HepG2 (cell line): ENCODE measurements around the gene ACKR3. TPM values are rescaled to one million over a fixed set of nuclear protein-coding genes. Genes with fewer than 3 reads are reported as not detected.

Experiments used
- ATAC-seq: fragments of 200-7000 bp; cut with Tn5 transposase; 3 replicates; pipeline ENCODE4 v1.9.1; 2020; ENCODE audit warnings: mild to moderate bottlenecking, moderate library complexity
- BruUV-seq: library from RNA; stranded (reverse); fragments of 400-500 nt; replicated peaks from 2 replicates; lab custom pipeline; 2021; lab: Mats Ljungman, UMichigan
- CTCF ChIA-PET: fragments of 300-600 bp; formaldehyde crosslinking; extraction: SDS; loops from one replicate; lab custom pipeline; 2021; ENCODE audit warnings: low total read pairs, inconsistent platforms, low intra/inter-chr PET ratio; lab: Yijun Ruan, JAX
- POLR2A ChIA-PET: fragments of 350-600 bp; sonication (Branson Sonifier 250); formaldehyde crosslinking; loops from one replicate; lab custom pipeline; 2020; ENCODE audit warnings: antibody characterized with exemption, inconsistent platforms; lab: Yijun Ruan, JAX
- DNase-seq: peaks from one replicate; pipeline ENCODE4 v3.0.0-alpha.2; 2015; ENCODE audit warnings: low spot score
- FAIRE-seq: peaks from 3 replicates; lab custom pipeline; 2011; peaks lifted over from hg19 to GRCh38; lab: Jason Lieb, UNC
- H2AFZ ChIP-seq: one replicate; pipeline ENCODE4 v1.6.1; 2011; ENCODE audit warnings: low read length, inconsistent platforms
- H3K27ac ChIP-seq: fragments of 300-600 bp; 3 replicates; pipeline ENCODE4 v1.8.0; 2011; ENCODE audit warnings: mixed run types, mild to moderate bottlenecking, mixed read lengths, low read length, inconsistent platforms; ENCODE audit not compliant: insufficient read depth; ENCODE audit errors: extremely low read length
- H3K27me3 ChIP-seq, 2 experiments: fragments of 200-600 bp in 1 of 2; 2 replicates in 1 of 2; 3 replicates in 1 of 2; pipeline versions ENCODE4 v1.6.0 to v1.8.0; 2011; ENCODE audit warnings: low read length in 2 of 2, mild to moderate bottlenecking in 2 of 2, moderate library complexity in 2 of 2, inconsistent platforms in 1 of 2; ENCODE audit not compliant: insufficient read depth in 2 of 2, control insufficient read depth in 1 of 2
- H3K36me3 ChIP-seq, 2 experiments: fragments of 200-600 bp in 1 of 2; replicated peaks in 1 of 2; 2 replicates in 1 of 2; 3 replicates in 1 of 2; pipeline versions ENCODE4 v1.5.1 to v1.8.0; 2011; ENCODE audit warnings: low read length in 2 of 2, inconsistent platforms in 1 of 2; ENCODE audit not compliant: insufficient read depth in 2 of 2, control insufficient read depth in 1 of 2
- H3K4me1 ChIP-seq: 2 replicates; pipeline ENCODE4 v1.5.1; 2012; ENCODE audit warnings: low read length, inconsistent platforms; ENCODE audit not compliant: insufficient read depth
- H3K4me2 ChIP-seq: 2 replicates; pipeline ENCODE4 v1.6.0; 2011; ENCODE audit warnings: low read depth, low read length, inconsistent platforms
- H3K4me3 ChIP-seq, 3 experiments: fragments of 200-600 bp in 1 of 3; sonication (generic), shearing (Covaris generic) in 1 of 3; replicated peaks in 1 of 3; 2 replicates each; pipeline ENCODE4 v1.5.1; 2011 to 2016; ENCODE audit warnings: low read length in 3 of 3, inconsistent platforms in 2 of 3, low read depth in 2 of 3, mild to moderate bottlenecking in 2 of 3, control low read depth in 1 of 3, mixed read lengths in 1 of 3; ENCODE audit not compliant: insufficient read depth in 1 of 3
- H3K79me2 ChIP-seq: one replicate; pipeline ENCODE4 v1.6.1; 2011; ENCODE audit warnings: low read length, inconsistent platforms; ENCODE audit not compliant: insufficient read depth
- H3K9ac ChIP-seq: 2 replicates; pipeline ENCODE4 v1.6.0; 2011; ENCODE audit warnings: mild to moderate bottlenecking, low read depth, low read length, inconsistent platforms; ENCODE audit not compliant: insufficient read depth
- H3K9me3 ChIP-seq: 2 replicates; pipeline ENCODE4 v1.5.1; 2012; ENCODE audit warnings: mild to moderate bottlenecking, low read length
- H4K20me1 ChIP-seq: 2 replicates; pipeline ENCODE4 v1.6.0; 2011; ENCODE audit warnings: inconsistent platforms, mild to moderate bottlenecking, low read length, moderate library complexity; ENCODE audit not compliant: insufficient read depth
- FOXO1 ChIP-seq: sonication (generic); formaldehyde crosslinking; IDR thresholded peaks from 2 replicates; pipeline ENCODE4 v1.4.0; 2020; ENCODE audit warnings: missing genetic modification reagents
- TCF7 ChIP-seq: sonication (generic); IDR thresholded peaks from 2 replicates; pipeline ENCODE4 v1.6.1; 2016; ENCODE audit warnings: antibody characterized with exemption, low read depth
- ZNF143 ChIP-seq: sonication (generic); formaldehyde crosslinking; IDR thresholded peaks from 2 replicates; pipeline ENCODE4 v1.4.0; 2020; ENCODE audit warnings: missing genetic modification reagents
- ZNF746 ChIP-seq: sonication (generic); formaldehyde crosslinking; IDR thresholded peaks from 2 replicates; pipeline ENCODE4 v1.8.0; 2022; ENCODE audit warnings: mild to moderate bottlenecking, missing genetic modification reagents
- WGBS: methylation state at CpG from one replicate; pipeline ENCODE4 v1.1.6; 2017; ENCODE audit warnings: low lambda C conversion rate; 5-methylcytosine and 5-hydroxymethylcytosine counted together
- in situ Hi-C: cut with HindIII; loops from 2 replicates; pipeline ENCODE4 v1.10.0; 2017; ENCODE audit warnings: low pct_unique_long_range_greater_than_20kb; ENCODE audit not compliant: extremely low pct_ligation_motif_present
- intact Hi-C: fragments of 100-400 bp; cut with micrococcal nuclease; formaldehyde crosslinking; loops from one replicate; pipeline ENCODE4 v1.10.0; 2022; ENCODE audit not compliant: unreplicated experiment
- polyA plus RNA-seq, 8 experiments: library from polyadenylated mRNA; depleted of rRNA in 3 of 8; stranded (reverse) in 7 of 8; unstranded in 1 of 8; fragments of >200 nt; fragmentation: Illumina TruSeq in 4 of 8; extraction: Trizol in 4 of 8; gene quantifications; 2 replicates each; pipeline versions ENCODE4 v1.2.1 to v1.2.3, GENCODE V29; 2011 to 2016; ENCODE audit warnings: low read depth in 4 of 8, missing spikeins in 1 of 8, mixed read lengths in 1 of 8; ENCODE audit not compliant: insufficient read depth in 1 of 8
- total RNA-seq, 5 experiments: library from RNA; depleted of rRNA; stranded (reverse); fragments of >200 nt; fragmentation: Illumina TruSeq; extraction: Trizol; gene quantifications; 2 replicates each; pipeline ENCODE4 v1.2.3, GENCODE V29; 2016; ENCODE audit warnings: low read depth in 1 of 5
- TF ChIP-seq, protein P1 (sequence below): sonication (generic); formaldehyde crosslinking; IDR thresholded peaks from 2 replicates; pipeline ENCODE4 v1.4.0; 2020; ENCODE audit warnings: missing genetic modification reagents
- TF ChIP-seq, protein P2 (sequence below): sonication (generic); formaldehyde crosslinking; IDR thresholded peaks from 2 replicates; pipeline ENCODE4 v1.4.0; 2020; ENCODE audit warnings: low read depth, missing genetic modification reagents

ACKR3 gene
- total and polyA plus RNA-seq, 2 of the 13 experiments (the other 11 are each of a cell fraction or from before 2014, with no cell fraction given), result not detected

DNA sequence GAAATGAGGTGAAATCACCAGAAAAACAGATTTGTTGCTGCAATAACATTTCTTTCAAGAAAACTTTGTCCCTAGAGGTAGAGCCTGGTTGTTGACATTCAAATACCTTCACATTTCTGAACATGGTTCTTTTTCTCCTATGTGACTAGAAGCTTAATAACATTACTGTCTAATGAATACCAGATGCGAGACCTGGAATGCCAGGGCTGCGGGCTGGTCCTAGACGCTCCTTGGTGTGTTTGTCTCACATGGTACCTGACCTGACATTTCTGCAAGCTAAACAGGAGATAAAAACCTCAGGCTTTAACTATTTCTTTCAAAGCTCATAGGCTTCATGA, 38.5 kb downstream of the ACKR3 start:
- no TSS peak for BruUV-seq
- H3K4me1 ChIP-seq, result no peaks in the 10 kb centered on the region
- H3K27ac ChIP-seq, result no peak overlapping the region
- no peak overlapping the region for H3K4me3 ChIP-seq
- POLR2A ChIA-PET, result no interaction called here
- H3K4me2 ChIP-seq, result no peak overlapping the region
- in situ Hi-C loops (no loop called here), intact Hi-C loops (no loop called here)
- H3K9me3 ChIP-seq, result no peaks in the 10 kb centered on the region
- H3K36me3 ChIP-seq, result no peaks in the 10 kb centered on the region
- ATAC-seq (no peak), FAIRE-seq (no peak), DNase-seq (no peak)
- no peak overlapping the region for H3K9ac ChIP-seq
- WGBS, result 49% methylated on average over 3 of the region's 3 CpGs
- H2AFZ ChIP-seq, result no peak overlapping the region
- TF ChIP-seq, protein P1, sequence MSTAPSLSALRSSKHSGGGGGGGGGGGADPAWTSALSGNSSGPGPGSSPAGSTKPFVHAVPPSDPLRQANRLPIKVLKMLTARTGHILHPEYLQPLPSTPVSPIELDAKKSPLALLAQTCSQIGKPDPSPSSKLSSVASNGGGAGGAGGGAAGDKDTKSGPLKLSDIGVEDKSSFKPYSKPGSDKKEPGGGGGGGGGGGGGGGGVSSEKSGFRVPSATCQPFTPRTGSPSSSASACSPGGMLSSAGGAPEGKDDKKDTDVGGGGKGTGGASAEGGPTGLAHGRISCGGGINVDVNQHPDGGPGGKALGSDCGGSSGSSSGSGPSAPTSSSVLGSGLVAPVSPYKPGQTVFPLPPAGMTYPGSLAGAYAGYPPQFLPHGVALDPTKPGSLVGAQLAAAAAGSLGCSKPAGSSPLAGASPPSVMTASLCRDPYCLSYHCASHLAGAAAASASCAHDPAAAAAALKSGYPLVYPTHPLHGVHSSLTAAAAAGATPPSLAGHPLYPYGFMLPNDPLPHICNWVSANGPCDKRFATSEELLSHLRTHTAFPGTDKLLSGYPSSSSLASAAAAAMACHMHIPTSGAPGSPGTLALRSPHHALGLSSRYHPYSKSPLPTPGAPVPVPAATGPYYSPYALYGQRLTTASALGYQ (CRISPR knock-in tag), result no peak
- TF ChIP-seq, protein P2, sequence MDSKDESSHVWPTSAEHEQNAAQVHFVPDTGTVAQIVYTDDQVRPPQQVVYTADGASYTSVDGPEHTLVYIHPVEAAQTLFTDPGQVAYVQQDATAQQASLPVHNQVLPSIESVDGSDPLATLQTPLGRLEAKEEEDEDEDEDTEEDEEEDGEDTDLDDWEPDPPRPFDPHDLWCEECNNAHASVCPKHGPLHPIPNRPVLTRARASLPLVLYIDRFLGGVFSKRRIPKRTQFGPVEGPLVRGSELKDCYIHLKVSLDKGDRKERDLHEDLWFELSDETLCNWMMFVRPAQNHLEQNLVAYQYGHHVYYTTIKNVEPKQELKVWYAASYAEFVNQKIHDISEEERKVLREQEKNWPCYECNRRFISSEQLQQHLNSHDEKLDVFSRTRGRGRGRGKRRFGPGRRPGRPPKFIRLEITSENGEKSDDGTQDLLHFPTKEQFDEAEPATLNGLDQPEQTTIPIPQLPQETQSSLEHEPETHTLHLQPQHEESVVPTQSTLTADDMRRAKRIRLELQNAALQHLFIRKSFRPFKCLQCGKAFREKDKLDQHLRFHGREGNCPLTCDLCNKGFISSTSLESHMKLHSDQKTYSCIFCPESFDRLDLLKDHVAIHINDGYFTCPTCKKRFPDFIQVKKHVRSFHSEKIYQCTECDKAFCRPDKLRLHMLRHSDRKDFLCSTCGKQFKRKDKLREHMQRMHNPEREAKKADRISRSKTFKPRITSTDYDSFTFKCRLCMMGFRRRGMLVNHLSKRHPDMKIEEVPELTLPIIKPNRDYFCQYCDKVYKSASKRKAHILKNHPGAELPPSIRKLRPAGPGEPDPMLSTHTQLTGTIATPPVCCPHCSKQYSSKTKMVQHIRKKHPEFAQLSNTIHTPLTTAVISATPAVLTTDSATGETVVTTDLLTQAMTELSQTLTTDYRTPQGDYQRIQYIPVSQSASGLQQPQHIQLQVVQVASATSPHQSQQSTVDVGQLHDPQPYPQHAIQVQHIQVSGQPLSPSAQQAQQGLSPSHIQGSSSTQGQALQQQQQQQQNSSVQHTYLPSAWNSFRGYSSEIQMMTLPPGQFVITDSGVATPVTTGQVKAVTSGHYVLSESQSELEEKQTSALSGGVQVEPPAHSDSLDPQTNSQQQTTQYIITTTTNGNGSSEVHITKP (CRISPR knock-in tag), result no peak
- TF ChIP-seq FOXO1 (CRISPR knock-in tag) (no peak), TCF7 (no peak), ZNF143 (no peak), ZNF746 (no peak)
- H4K20me1 ChIP-seq, result no peaks in the 10 kb centered on the region
- H3K27me3 ChIP-seq, result peaks cover under 1 to 16% of the 10 kb centered on the region in 2 experiments; a peak in 3 of 5 replicates
- no peaks in the 10 kb centered on the region for H3K79me2 ChIP-seq
- CTCF ChIA-PET, result no interaction called here
